Activated T-cell treated with anti-CD3 and anti-CD28 coated beads for 48 hours (primary cell): ENCODE results near the gene SPSB3.

ENCODE experiments used
- DNase-seq: peaks from one replicate; pipeline ENCODE4 v3.0.0-alpha.2; 2020; ENCODE audit warnings: low read depth

SPSB3 gene

GRCh38 chr16:1788708-1789100 lies 6.3 kb upstream of the SPSB3 start:
- DNase-seq: no peak

GRCh38 chr16:1788095-1788707 lies 5.8 kb upstream of the SPSB3 start:
- DNase-seq: no peak

GRCh38 chr16:1787322-1788094 lies 5.1 kb upstream of the SPSB3 start:
- no peak for DNase-seq

- no peak for DNase-seq
Observed at GRCh38 chr16:1787056-1787321, 4.6 kb upstream of the SPSB3 start.

- DNase-seq: no peak
Observed at GRCh38 chr16:1786242-1787055, 4.1 kb upstream of the SPSB3 start.

GRCh38 chr16:1785846-1786170 lies 3.4 kb upstream of the SPSB3 start:
- DNase-seq: no peak

GRCh38 chr16:1784977-1785845 lies 2.8 kb upstream of the SPSB3 start:
- DNase-seq: no peak

- no peak for DNase-seq
Observed at GRCh38 chr16:1781758-1782407, 488 bp downstream of the SPSB3 start.

GRCh38 chr16:1781254-1781653 lies 1.1 kb downstream of the SPSB3 start:
- no peak for DNase-seq

GRCh38 chr16:1780677-1781072 lies 1.7 kb downstream of the SPSB3 start:
- no peak for DNase-seq

- no peak for DNase-seq
Observed at GRCh38 chr16:1779741-1780676, 2.4 kb downstream of the SPSB3 start.

GRCh38 chr16:1779234-1779701 lies 3.1 kb downstream of the SPSB3 start:
- no peak for DNase-seq

GRCh38 chr16:1778200-1779179 lies 3.9 kb downstream of the SPSB3 start:
- no peak for DNase-seq

- no peak for DNase-seq
Observed at GRCh38 chr16:1777375-1778199, 4.8 kb downstream of the SPSB3 start.

- no peak for DNase-seq
Observed at GRCh38 chr16:1776991-1777374, 5.4 kb downstream of the SPSB3 start.

- DNase-seq: no peak
Observed at GRCh38 chr16:1776672-1776955, 5.8 kb downstream of the SPSB3 start.

- DNase-seq: no peak
Observed at GRCh38 chr16:1775846-1776671, 6.3 kb downstream of the SPSB3 start.
